HCT116 (cell line): ENCODE data around the gene SEC22C. TPM values are rescaled to one million over a fixed set of nuclear protein-coding genes. Genes with fewer than 3 reads are reported as not detected.

Experiments
- ATAC-seq: fragments of 200-7000 bp; cut with Tn5 transposase; 2 replicates; pipeline ENCODE4 v1.9.1; 2020; ENCODE audit warnings: mild to moderate bottlenecking, moderate library complexity
- BruUV-seq: library from RNA; stranded (reverse); fragments of 400-500 nt; replicated peaks from 2 replicates; lab custom pipeline; 2021; lab: Mats Ljungman, UMichigan
- CTCF ChIA-PET: fragments of 300-600 bp; sonication (Branson Sonifier 250); formaldehyde crosslinking; loops from one replicate; lab custom pipeline; 2021; ENCODE audit warnings: antibody characterized with exemption; lab: Charles Lee
- POLR2A ChIA-PET: fragments of 300-600, 350-600 bp; sonication (Branson Sonifier 250); formaldehyde crosslinking; loops from one replicate; lab custom pipeline; 2021; ENCODE audit warnings: antibody characterized with exemption; lab: Charles Lee
- RAD21 ChIA-PET, 2 experiments: fragments of 300-600 bp; sonication (Branson Sonifier 250); formaldehyde crosslinking; loops; one replicate each; lab custom pipeline; 2023; ENCODE audit warnings: low total read pairs in 2 of 2; ENCODE audit not compliant: uncharacterized antibody in 2 of 2, unreplicated experiment in 2 of 2, low non-redundant PET in 1 of 2; lab: Charles Lee
- DNase-seq: peaks from one replicate; pipeline ENCODE4 v3.0.0-alpha.2; 2010; ENCODE audit warnings: low read depth, low spot score
- H2AFZ ChIP-seq: fragments of 200-600 bp; shearing (Covaris generic), sonication (generic); 2 replicates; pipeline ENCODE4 v1.6.1; 2017; ENCODE audit warnings: low read depth, mixed run types, mixed read lengths, antibody characterized with exemption, low read length; ENCODE audit not compliant: poor library complexity, severe bottlenecking
- H3K27ac ChIP-seq: 2 replicates; pipeline ENCODE4 v1.5.1; 2012; ENCODE audit warnings: low read depth, low read length
- H3K27me3 ChIP-seq: fragments of 200-600 bp; sonication (generic); 2 replicates; pipeline ENCODE4 v1.6.1; 2016; ENCODE audit warnings: mixed run types, low read length, mixed read lengths; ENCODE audit not compliant: insufficient read depth
- H3K36me3 ChIP-seq, 2 experiments: fragments of 200-500 bp in 1 of 2; fragments of 200-600 bp in 1 of 2; sonication (Bioruptor generic) in 1 of 2; sonication (generic) in 1 of 2; 2 replicates each; pipeline versions ENCODE4 v1.5.1 to v1.6.1; 2014 to 2016; ENCODE audit warnings: low read length in 2 of 2, inconsistent platforms in 1 of 2, mixed read lengths in 1 of 2, mixed run types in 1 of 2; ENCODE audit not compliant: insufficient read depth in 2 of 2, control insufficient read depth in 1 of 2
- H3K4me1 ChIP-seq, 2 experiments: fragments of 200-600 bp in 1 of 2; sonication (generic) in 1 of 2; 2 replicates each; pipeline versions ENCODE4 v1.5.1 to v1.6.1; 2012 to 2017; ENCODE audit warnings: low read length in 2 of 2, inconsistent platforms in 1 of 2, mild to moderate bottlenecking in 1 of 2, mixed read lengths in 1 of 2, mixed run types in 1 of 2, moderate library complexity in 1 of 2; ENCODE audit not compliant: insufficient read depth in 2 of 2, control insufficient read depth in 1 of 2
- H3K4me2 ChIP-seq: fragments of 200-600 bp; sonication (generic); 2 replicates; pipeline ENCODE4 v1.6.1; 2017; ENCODE audit warnings: mixed run types, low read length, mixed read lengths
- H3K4me3 ChIP-seq, 2 experiments: fragments of 200-600 bp in 1 of 2; sonication (generic) in 1 of 2; replicated peaks in 1 of 2; 2 replicates each; pipeline ENCODE4 v1.5.1; 2011 to 2016; ENCODE audit warnings: low read length in 2 of 2, control low read depth in 1 of 2, low read depth in 1 of 2, mild to moderate bottlenecking in 1 of 2, mixed read lengths in 1 of 2, mixed run types in 1 of 2
- H3K79me2 ChIP-seq: fragments of 200-600 bp; sonication (generic); 2 replicates; pipeline ENCODE4 v1.6.1; 2017; ENCODE audit warnings: mild to moderate bottlenecking, mixed run types, low read length, moderate library complexity, mixed read lengths; ENCODE audit not compliant: insufficient read depth
- H3K9ac ChIP-seq: fragments of 200-600 bp; sonication (generic); 2 replicates; pipeline ENCODE4 v1.6.1; 2016; ENCODE audit warnings: low read length, mixed read lengths
- H3K9me2 ChIP-seq: fragments of 200-600 bp; sonication (generic), shearing (Covaris generic); 2 replicates; pipeline ENCODE4 v1.6.1; 2017; ENCODE audit warnings: mixed run types, mild to moderate bottlenecking, moderate library complexity; ENCODE audit not compliant: insufficient read depth
- H3K9me3 ChIP-seq, 2 experiments: fragments of 200-500 bp in 1 of 2; fragments of 200-600 bp in 1 of 2; sonication (Bioruptor generic) in 1 of 2; sonication (generic) in 1 of 2; 2 replicates each; pipeline ENCODE4 v1.6.1; 2014 to 2017; ENCODE audit warnings: low read length in 2 of 2, mixed read lengths in 2 of 2, inconsistent platforms in 1 of 2, low read depth in 1 of 2, mild to moderate bottlenecking in 1 of 2, mixed run types in 1 of 2, moderate library complexity in 1 of 2; ENCODE audit not compliant: control insufficient read depth in 1 of 2, insufficient read depth in 1 of 2
- H4K20me1 ChIP-seq: fragments of 200-600 bp; sonication (generic), shearing (Covaris generic); 2 replicates; pipeline ENCODE4 v1.6.1; 2017; ENCODE audit warnings: mixed run types, mild to moderate bottlenecking, moderate library complexity; ENCODE audit not compliant: insufficient read depth
- CEBPB ChIP-seq: IDR thresholded peaks from 2 replicates; pipeline ENCODE4 v1.6.1; 2012; ENCODE audit warnings: low read depth
- EGR1 ChIP-seq: IDR thresholded peaks from 2 replicates; pipeline ENCODE4 v1.6.1; 2012; ENCODE audit warnings: low read depth
- EZH2 ChIP-seq: fragments of 200-600 bp; sonication (generic); IDR thresholded peaks from 2 replicates; pipeline ENCODE4 v1.6.1; 2017; ENCODE audit warnings: antibody characterized with exemption, mixed run types
- FOSL1 ChIP-seq: IDR thresholded peaks from 2 replicates; pipeline ENCODE4 v1.6.1; 2012; ENCODE audit warnings: low read depth
- POLR2AphosphoS5 ChIP-seq: IDR thresholded peaks from 2 replicates; pipeline ENCODE4 v1.6.1; 2011; ENCODE audit warnings: mild to moderate bottlenecking, low read depth, low read length, moderate library complexity
- RAD21 ChIP-seq: IDR thresholded peaks from 2 replicates; pipeline ENCODE4 v1.6.1; 2012; ENCODE audit warnings: low read depth, mild to moderate bottlenecking
- SIN3A ChIP-seq: IDR thresholded peaks from 2 replicates; pipeline ENCODE4 v1.6.1; 2012; ENCODE audit warnings: low read depth
- YY1 ChIP-seq: IDR thresholded peaks from 2 replicates; pipeline ENCODE4 v1.6.1; 2011; ENCODE audit warnings: low read length, low read depth, moderate library complexity, mild to moderate bottlenecking; ENCODE audit not compliant: insufficient replicate concordance; ENCODE audit errors: extremely low read depth
- ZFX ChIP-seq: fragments of 450-650 bp; IDR thresholded peaks from 2 replicates; pipeline ENCODE4 v1.6.1; 2017
- ZNF274 ChIP-seq: fragments of 200-500 bp; sonication (Bioruptor generic); IDR thresholded peaks from 2 replicates; pipeline ENCODE4 v1.6.1; 2014; ENCODE audit warnings: mild to moderate bottlenecking, low read depth, low read length, inconsistent platforms
- intact Hi-C: fragments of 100-400 bp; cut with micrococcal nuclease; formaldehyde crosslinking; loops from 2 replicates; pipeline ENCODE4 v1.10.0; 2022
- total RNA-seq: library from RNA; stranded (reverse); gene quantifications from one replicate; pipeline ENCODE4 v1.2.1, GENCODE V29; 2021; ENCODE audit not compliant: unreplicated experiment
- TF ChIP-seq, protein P1 (sequence below): IDR thresholded peaks from 2 replicates; pipeline ENCODE4 v1.6.1; 2012
- TF ChIP-seq, protein P2 (sequence below): IDR thresholded peaks from 2 replicates; pipeline ENCODE4 v1.6.1; 2012; ENCODE audit warnings: low read depth

SEC22C gene
- total RNA-seq, 1 experiment from 2014 or later: 43.4 TPM

DNA sequence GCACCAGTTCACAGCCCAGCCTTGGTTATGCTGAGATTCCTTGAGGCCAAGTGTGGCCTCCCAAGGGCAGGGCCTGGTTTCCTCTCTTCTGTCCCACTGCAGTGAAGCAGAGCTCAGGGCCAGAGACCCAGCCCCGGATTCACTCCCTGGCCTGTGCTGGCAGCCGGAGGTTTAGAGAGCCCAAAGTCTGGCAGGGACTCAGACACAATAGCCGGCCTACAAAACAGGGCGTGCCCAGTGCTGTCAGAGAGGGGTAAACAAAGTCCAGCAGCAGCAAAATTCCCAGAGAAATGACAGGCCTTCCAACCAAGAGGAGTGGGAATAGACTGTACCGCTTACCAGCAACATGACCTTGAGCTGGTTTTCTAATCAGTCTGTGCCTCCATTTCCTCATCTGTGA lies 65.3 kb downstream of the SEC22C start:
- intact Hi-C loops: no loop called here
- BruUV-seq: no TSS peak
- no peaks in the 10 kb centered on the region for H3K27me3 ChIP-seq
- TF ChIP-seq CEBPB: no peak
- TF ChIP-seq FOSL1: no peak
- no peak for TF ChIP-seq ZNF274
- TF ChIP-seq ZFX: no peak
- TF ChIP-seq, protein P1, sequence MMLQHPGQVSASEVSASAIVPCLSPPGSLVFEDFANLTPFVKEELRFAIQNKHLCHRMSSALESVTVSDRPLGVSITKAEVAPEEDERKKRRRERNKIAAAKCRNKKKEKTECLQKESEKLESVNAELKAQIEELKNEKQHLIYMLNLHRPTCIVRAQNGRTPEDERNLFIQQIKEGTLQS: no peak
- no peak for TF ChIP-seq EZH2
- TF ChIP-seq SIN3A: no peak
- no peak for TF ChIP-seq POLR2AphosphoS5
- no peak for TF ChIP-seq RAD21
- no peak for TF ChIP-seq EGR1
- TF ChIP-seq, protein P2, sequence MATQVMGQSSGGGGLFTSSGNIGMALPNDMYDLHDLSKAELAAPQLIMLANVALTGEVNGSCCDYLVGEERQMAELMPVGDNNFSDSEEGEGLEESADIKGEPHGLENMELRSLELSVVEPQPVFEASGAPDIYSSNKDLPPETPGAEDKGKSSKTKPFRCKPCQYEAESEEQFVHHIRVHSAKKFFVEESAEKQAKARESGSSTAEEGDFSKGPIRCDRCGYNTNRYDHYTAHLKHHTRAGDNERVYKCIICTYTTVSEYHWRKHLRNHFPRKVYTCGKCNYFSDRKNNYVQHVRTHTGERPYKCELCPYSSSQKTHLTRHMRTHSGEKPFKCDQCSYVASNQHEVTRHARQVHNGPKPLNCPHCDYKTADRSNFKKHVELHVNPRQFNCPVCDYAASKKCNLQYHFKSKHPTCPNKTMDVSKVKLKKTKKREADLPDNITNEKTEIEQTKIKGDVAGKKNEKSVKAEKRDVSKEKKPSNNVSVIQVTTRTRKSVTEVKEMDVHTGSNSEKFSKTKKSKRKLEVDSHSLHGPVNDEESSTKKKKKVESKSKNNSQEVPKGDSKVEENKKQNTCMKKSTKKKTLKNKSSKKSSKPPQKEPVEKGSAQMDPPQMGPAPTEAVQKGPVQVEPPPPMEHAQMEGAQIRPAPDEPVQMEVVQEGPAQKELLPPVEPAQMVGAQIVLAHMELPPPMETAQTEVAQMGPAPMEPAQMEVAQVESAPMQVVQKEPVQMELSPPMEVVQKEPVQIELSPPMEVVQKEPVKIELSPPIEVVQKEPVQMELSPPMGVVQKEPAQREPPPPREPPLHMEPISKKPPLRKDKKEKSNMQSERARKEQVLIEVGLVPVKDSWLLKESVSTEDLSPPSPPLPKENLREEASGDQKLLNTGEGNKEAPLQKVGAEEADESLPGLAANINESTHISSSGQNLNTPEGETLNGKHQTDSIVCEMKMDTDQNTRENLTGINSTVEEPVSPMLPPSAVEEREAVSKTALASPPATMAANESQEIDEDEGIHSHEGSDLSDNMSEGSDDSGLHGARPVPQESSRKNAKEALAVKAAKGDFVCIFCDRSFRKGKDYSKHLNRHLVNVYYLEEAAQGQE: no peak
- no peak for TF ChIP-seq YY1
- H4K20me1 ChIP-seq: no peaks in the 10 kb centered on the region
- no peak overlapping the region for H3K4me3 ChIP-seq
- POLR2A ChIA-PET: no interaction called here
- no peak overlapping the region for H3K27ac ChIP-seq
- no peaks in the 10 kb centered on the region for H3K9me3 ChIP-seq
- no peaks in the 10 kb centered on the region for H3K4me1 ChIP-seq
- RAD21 ChIA-PET: no interaction called here
- no peaks in the 10 kb centered on the region for H3K36me3 ChIP-seq
- no peak overlapping the region for H2AFZ ChIP-seq
- no peaks in the 10 kb centered on the region for H3K79me2 ChIP-seq
- no peak for DNase-seq
- H3K9ac ChIP-seq: no peak overlapping the region
- ATAC-seq: no peak
- CTCF ChIA-PET: no interaction called here
- H3K9me2 ChIP-seq: no peaks in the 10 kb centered on the region
- no peak overlapping the region for H3K4me2 ChIP-seq
